Panc1 (cell line): ENCODE measurements around the gene IGFBP5. TPM values are rescaled to one million over a fixed set of nuclear protein-coding genes. Genes with fewer than 3 reads are reported as not detected.

Experiments
- ATAC-seq: fragments of 200-7000 bp; cut with Tn5 transposase; 2 replicates; pipeline ENCODE4 v1.9.1; 2020; ENCODE audit warnings: mild to moderate bottlenecking, moderate library complexity
- BruUV-seq: library from RNA; stranded (reverse); fragments of 400-500 nt; replicated peaks from 2 replicates; lab custom pipeline; 2021; lab: Mats Ljungman, UMichigan
- CTCF ChIA-PET: fragments of 300-600 bp; sonication (Branson Sonifier 250); formaldehyde crosslinking; loops from one replicate; lab custom pipeline; 2022; ENCODE audit warnings: antibody characterized with exemption; lab: Charles Lee
- POLR2A ChIA-PET: fragments of 300-600 bp; sonication (Branson Sonifier 250); formaldehyde crosslinking; loops from one replicate; lab custom pipeline; 2022; ENCODE audit warnings: antibody characterized with exemption; lab: Charles Lee
- DNase-seq: peaks from one replicate; pipeline ENCODE4 v3.0.0-alpha.2; 2010; ENCODE audit warnings: low read depth, low spot score
- H3K27ac ChIP-seq: 2 replicates; pipeline ENCODE4 v1.5.1; 2011; ENCODE audit warnings: mild to moderate bottlenecking, low read length, inconsistent platforms
- H3K27me3 ChIP-seq: fragments of 200-500 bp; sonication (Bioruptor generic); 2 replicates; pipeline ENCODE4 v1.6.0; 2014; ENCODE audit warnings: low read length, inconsistent platforms; ENCODE audit not compliant: control insufficient read depth, insufficient read depth
- H3K36me3 ChIP-seq: fragments of 200-500 bp; sonication (Bioruptor generic); 2 replicates; pipeline ENCODE4 v1.5.1; 2014; ENCODE audit warnings: inconsistent platforms, mild to moderate bottlenecking, low read length, moderate library complexity; ENCODE audit not compliant: control insufficient read depth, insufficient read depth
- H3K4me1 ChIP-seq: 2 replicates; pipeline ENCODE4 v1.5.1; 2011; ENCODE audit warnings: inconsistent platforms, mild to moderate bottlenecking, low read length, moderate library complexity; ENCODE audit not compliant: control insufficient read depth, insufficient read depth
- H3K4me3 ChIP-seq, 2 experiments: 2 replicates each; pipeline ENCODE4 v1.5.1; 2011 to 2012; ENCODE audit warnings: low read depth in 2 of 2, low read length in 2 of 2, mild to moderate bottlenecking in 2 of 2, inconsistent platforms in 1 of 2, moderate library complexity in 1 of 2
- H3K9me3 ChIP-seq: fragments of 200-500 bp; sonication (Bioruptor generic); 2 replicates; pipeline ENCODE4 v1.5.1; 2014; ENCODE audit warnings: low read depth, mild to moderate bottlenecking, inconsistent platforms, low read length, moderate library complexity; ENCODE audit not compliant: control insufficient read depth, insufficient read depth
- POLR2AphosphoS5 ChIP-seq: IDR thresholded peaks from 2 replicates; pipeline ENCODE4 v1.6.1; 2012; ENCODE audit warnings: mild to moderate bottlenecking, low read depth, low read length, moderate library complexity
- SIN3A ChIP-seq: IDR thresholded peaks from 2 replicates; pipeline ENCODE4 v1.6.1; 2012; ENCODE audit warnings: low read depth, mild to moderate bottlenecking, low read length, moderate library complexity, borderline replicate concordance; ENCODE audit not compliant: insufficient read depth
- TCF7L2 ChIP-seq: IDR thresholded peaks from 2 replicates; pipeline ENCODE4 v1.6.1; 2011; ENCODE audit warnings: mild to moderate bottlenecking, low read depth, low read length, inconsistent platforms
- in situ Hi-C: cut with HindIII; loops from 2 replicates; pipeline ENCODE4 v1.10.0; 2016; ENCODE audit warnings: low sequenced_read_pairs, low pct_unique_long_range_greater_than_20kb
- intact Hi-C: fragments of 100-400 bp; cut with micrococcal nuclease; formaldehyde crosslinking; loops from one replicate; pipeline ENCODE4 v1.10.0; 2022; ENCODE audit not compliant: unreplicated experiment
- total RNA-seq: library from RNA; stranded (reverse); gene quantifications from one replicate; pipeline ENCODE4 v1.2.1, GENCODE V29; 2021; ENCODE audit not compliant: unreplicated experiment
- TF ChIP-seq, protein P1 (sequence below), 2 experiments: IDR thresholded peaks; 2 replicates each; pipeline ENCODE4 v1.6.1; 2011 to 2012; ENCODE audit warnings: low read depth in 2 of 2, control low read depth in 1 of 2, low read length in 1 of 2, mild to moderate bottlenecking in 1 of 2, moderate library complexity in 1 of 2; ENCODE audit not compliant: insufficient read depth in 1 of 2
- TF ChIP-seq, protein P2 (sequence below): fragments of 450-650 bp; IDR thresholded peaks from 2 replicates; pipeline ENCODE4 v1.5.1; 2017; ENCODE audit warnings: mild to moderate bottlenecking

The IGFBP5 gene
- total RNA-seq, 1 experiment from 2014 or later = 1.9 TPM

DNA sequence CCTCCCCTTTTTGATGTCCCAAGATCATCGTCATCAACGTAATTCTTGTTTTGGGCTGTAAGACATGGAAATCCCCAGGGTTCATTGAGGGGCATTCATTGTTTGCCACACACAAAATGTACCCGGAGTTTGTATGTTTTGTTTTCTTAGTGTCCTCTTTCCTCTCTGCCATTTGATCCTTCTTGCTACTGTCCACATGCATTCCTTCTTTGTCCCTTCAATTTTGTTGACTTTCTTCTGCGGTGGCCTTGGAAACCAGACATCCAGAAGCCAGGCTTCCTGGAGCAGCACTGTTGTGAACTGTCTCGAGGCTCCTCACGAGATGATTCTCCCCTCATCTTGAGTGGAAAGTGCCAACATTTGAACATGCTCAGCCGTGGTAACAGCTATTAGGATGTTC lies 37.4 kb downstream of the IGFBP5 start:
- CTCF ChIA-PET = no interaction called here
- Histone ChIP-seq H3K9me3 (no peaks in the 10 kb centered on the region), H3K27me3 (no peaks in the 10 kb centered on the region), H3K27ac (no peak overlapping the region), H3K36me3 (no peaks in the 10 kb centered on the region), H3K4me1 (no peaks in the 10 kb centered on the region), H3K4me3 (no peak overlapping the region)
- ATAC-seq = no peak
- no TSS peak for BruUV-seq
- TF ChIP-seq POLR2AphosphoS5 = no peak
- TF ChIP-seq, protein P1, sequence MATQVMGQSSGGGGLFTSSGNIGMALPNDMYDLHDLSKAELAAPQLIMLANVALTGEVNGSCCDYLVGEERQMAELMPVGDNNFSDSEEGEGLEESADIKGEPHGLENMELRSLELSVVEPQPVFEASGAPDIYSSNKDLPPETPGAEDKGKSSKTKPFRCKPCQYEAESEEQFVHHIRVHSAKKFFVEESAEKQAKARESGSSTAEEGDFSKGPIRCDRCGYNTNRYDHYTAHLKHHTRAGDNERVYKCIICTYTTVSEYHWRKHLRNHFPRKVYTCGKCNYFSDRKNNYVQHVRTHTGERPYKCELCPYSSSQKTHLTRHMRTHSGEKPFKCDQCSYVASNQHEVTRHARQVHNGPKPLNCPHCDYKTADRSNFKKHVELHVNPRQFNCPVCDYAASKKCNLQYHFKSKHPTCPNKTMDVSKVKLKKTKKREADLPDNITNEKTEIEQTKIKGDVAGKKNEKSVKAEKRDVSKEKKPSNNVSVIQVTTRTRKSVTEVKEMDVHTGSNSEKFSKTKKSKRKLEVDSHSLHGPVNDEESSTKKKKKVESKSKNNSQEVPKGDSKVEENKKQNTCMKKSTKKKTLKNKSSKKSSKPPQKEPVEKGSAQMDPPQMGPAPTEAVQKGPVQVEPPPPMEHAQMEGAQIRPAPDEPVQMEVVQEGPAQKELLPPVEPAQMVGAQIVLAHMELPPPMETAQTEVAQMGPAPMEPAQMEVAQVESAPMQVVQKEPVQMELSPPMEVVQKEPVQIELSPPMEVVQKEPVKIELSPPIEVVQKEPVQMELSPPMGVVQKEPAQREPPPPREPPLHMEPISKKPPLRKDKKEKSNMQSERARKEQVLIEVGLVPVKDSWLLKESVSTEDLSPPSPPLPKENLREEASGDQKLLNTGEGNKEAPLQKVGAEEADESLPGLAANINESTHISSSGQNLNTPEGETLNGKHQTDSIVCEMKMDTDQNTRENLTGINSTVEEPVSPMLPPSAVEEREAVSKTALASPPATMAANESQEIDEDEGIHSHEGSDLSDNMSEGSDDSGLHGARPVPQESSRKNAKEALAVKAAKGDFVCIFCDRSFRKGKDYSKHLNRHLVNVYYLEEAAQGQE (IDR thresholded peaks at IDR 0.05; ENCODE audit: insufficient read depth in 1 of 2, low read depth in 2 of 2, low read length in 1 of 2) = no peak
- TF ChIP-seq, protein P2, sequence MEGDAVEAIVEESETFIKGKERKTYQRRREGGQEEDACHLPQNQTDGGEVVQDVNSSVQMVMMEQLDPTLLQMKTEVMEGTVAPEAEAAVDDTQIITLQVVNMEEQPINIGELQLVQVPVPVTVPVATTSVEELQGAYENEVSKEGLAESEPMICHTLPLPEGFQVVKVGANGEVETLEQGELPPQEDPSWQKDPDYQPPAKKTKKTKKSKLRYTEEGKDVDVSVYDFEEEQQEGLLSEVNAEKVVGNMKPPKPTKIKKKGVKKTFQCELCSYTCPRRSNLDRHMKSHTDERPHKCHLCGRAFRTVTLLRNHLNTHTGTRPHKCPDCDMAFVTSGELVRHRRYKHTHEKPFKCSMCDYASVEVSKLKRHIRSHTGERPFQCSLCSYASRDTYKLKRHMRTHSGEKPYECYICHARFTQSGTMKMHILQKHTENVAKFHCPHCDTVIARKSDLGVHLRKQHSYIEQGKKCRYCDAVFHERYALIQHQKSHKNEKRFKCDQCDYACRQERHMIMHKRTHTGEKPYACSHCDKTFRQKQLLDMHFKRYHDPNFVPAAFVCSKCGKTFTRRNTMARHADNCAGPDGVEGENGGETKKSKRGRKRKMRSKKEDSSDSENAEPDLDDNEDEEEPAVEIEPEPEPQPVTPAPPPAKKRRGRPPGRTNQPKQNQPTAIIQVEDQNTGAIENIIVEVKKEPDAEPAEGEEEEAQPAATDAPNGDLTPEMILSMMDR = no peak
- TF ChIP-seq SIN3A = no peak
- no peak for TF ChIP-seq TCF7L2
- in situ Hi-C loops (no loop called here), intact Hi-C loops (no loop called here)
- no peak for DNase-seq
- POLR2A ChIA-PET = no interaction called here

DNA sequence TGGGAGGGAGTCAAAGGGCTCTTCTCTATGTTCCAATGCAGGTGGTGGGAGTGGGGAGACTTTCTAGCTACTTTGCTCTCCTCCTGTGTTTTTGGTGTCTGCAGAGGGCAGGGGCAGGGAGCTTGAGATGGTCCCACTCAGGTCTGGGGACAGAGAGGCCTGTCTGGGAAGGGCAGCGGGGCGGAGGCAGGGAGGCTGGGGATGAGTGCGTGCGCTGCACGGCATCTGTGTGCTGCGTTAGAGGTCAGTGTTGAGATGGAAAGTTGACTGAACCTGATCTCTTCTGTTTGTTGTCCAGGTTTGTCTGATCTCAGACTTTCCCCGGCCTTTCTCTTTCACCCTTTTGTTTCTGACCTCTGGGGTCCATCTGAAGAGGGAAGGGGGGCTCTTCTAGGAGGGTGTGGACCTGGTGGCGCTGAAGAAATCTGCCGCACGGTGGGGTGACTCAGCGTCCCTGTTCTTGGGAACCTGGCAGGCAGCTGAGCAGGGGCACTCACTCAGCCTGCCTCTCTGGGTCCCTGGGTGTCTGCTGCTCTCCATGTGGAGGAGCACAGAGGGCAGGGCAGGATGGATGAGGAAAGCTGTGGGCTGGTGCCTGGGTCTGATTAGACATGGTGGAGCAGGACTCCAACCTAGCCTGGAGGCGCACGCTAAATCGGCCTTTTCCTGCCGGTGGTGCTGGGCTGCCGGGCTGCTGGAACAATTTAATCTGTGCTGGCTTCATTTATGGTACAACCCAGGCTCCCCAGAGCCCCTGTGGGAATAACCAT lies 38.1 kb downstream of the IGFBP5 start:
- no TSS peak for BruUV-seq
- ATAC-seq (no peak), DNase-seq (no peak)
- in situ Hi-C loops = no loop called here
- TF ChIP-seq SIN3A (no peak), POLR2AphosphoS5 (no peak)
- TF ChIP-seq, protein P2 = no peak
- Histone ChIP-seq H3K36me3 (no peaks in the 10 kb centered on the region), H3K4me1 (no peaks in the 10 kb centered on the region), H3K27ac (no peak overlapping the region), H3K9me3 (no peaks in the 10 kb centered on the region), H3K27me3 (no peaks in the 10 kb centered on the region), H3K4me3 (no peak overlapping the region)
- intact Hi-C loops = no loop called here
- CTCF ChIA-PET = no interaction called here
- POLR2A ChIA-PET = no interaction called here
